Activated naive CD4-positive, alpha-beta T cell (primary cell): ENCODE results near the gene ANKS1A.

Experiments
- DNase-seq, 4 experiments: peaks; one replicate each; lab custom pipeline; 2025; lab: John Stamatoyannopoulos, UW

ANKS1A gene

GRCh38 chr6:35042031-35042815 lies 153.2 kb downstream of the ANKS1A start:
- no peak for DNase-seq

- DNase-seq: no peak
Observed at GRCh38 chr6:35043381-35044130, 154.5 kb downstream of the ANKS1A start.

GRCh38 chr6:35044145-35044745 lies 155.2 kb downstream of the ANKS1A start:
- no peak for DNase-seq

GRCh38 chr6:35044761-35045421 lies 155.8 kb downstream of the ANKS1A start:
- no peak for DNase-seq

GRCh38 chr6:35046103-35046502 lies 157.0 kb downstream of the ANKS1A start:
- no peak for DNase-seq

GRCh38 chr6:35046862-35047261 lies 157.8 kb downstream of the ANKS1A start:
- DNase-seq: no peak

- no peak for DNase-seq
Observed at GRCh38 chr6:35047265-35048011, 158.4 kb downstream of the ANKS1A start.

- DNase-seq: no peak
Observed at GRCh38 chr6:35048031-35048613, 159.1 kb downstream of the ANKS1A start.

GRCh38 chr6:35048631-35049083 lies 159.6 kb downstream of the ANKS1A start:
- peak in 2 of 4 experiments; percentile 12 to 23 for DNase-seq

- no peak for DNase-seq
Observed at GRCh38 chr6:35049156-35049735, 160.2 kb downstream of the ANKS1A start.

GRCh38 chr6:35049900-35050756 lies 161.1 kb downstream of the ANKS1A start:
- no peak for DNase-seq

- no peak for DNase-seq
Observed at GRCh38 chr6:35050757-35051330, 161.8 kb downstream of the ANKS1A start.

GRCh38 chr6:35051396-35051795 lies 162.3 kb downstream of the ANKS1A start:
- no peak for DNase-seq

GRCh38 chr6:35051997-35052583 lies 163.0 kb downstream of the ANKS1A start:
- DNase-seq: no peak

GRCh38 chr6:35052694-35053565 lies 163.9 kb downstream of the ANKS1A start:
- no peak for DNase-seq

- no peak for DNase-seq
Observed at GRCh38 chr6:35053701-35054100, 164.6 kb downstream of the ANKS1A start.

GRCh38 chr6:35054106-35054742 lies 165.2 kb downstream of the ANKS1A start:
- no peak for DNase-seq

GRCh38 chr6:35054743-35055130 lies 165.7 kb downstream of the ANKS1A start:
- DNase-seq: no peak
